Heart right ventricle (tissue), 16 donors: ENCODE measurements around the gene GRID1. TPM values are rescaled to one million over a fixed set of nuclear protein-coding genes. Genes with fewer than 3 reads are reported as not detected.

Experiments used
- ATAC-seq, 8 donors: fragments of 200-7000 bp; cut with Tn5 transposase; one replicate each; pipeline ENCODE4 v1.9.1; 2020; ENCODE audit warnings: mild to moderate bottlenecking in 8 of 8, moderate library complexity in 8 of 8, moderate number of reproducible peaks in 1 of 8
- DNase-seq, 2 donors: peaks; one replicate each; pipeline ENCODE4 v3.0.0-alpha.2; 2020
- H3K27ac ChIP-seq, 10 donors: fragments of 200-600 bp; sonication (generic) in 2 of 10; one replicate each; pipeline versions ENCODE4 v1.5.0 to v1.8.0; 2020 to 2022; ENCODE audit warnings: mild to moderate bottlenecking in 3 of 10
- H3K27me3 ChIP-seq, 7 donors: fragments of 200-600 bp; one replicate each; pipeline ENCODE4 v1.8.0; 2021 to 2022; ENCODE audit warnings: mild to moderate bottlenecking in 2 of 7
- H3K36me3 ChIP-seq, 9 donors: fragments of 200-600 bp; sonication (generic) in 1 of 9; one replicate each; pipeline versions ENCODE4 v1.5.0 to v1.8.0; 2020 to 2022; ENCODE audit warnings: mild to moderate bottlenecking in 2 of 9
- H3K4me1 ChIP-seq, 9 donors: fragments of 200-600 bp; sonication (generic) in 1 of 9; one replicate each; pipeline versions ENCODE4 v1.5.0 to v1.8.0; 2020 to 2022; ENCODE audit warnings: mild to moderate bottlenecking in 4 of 9
- H3K4me3 ChIP-seq, 10 donors: fragments of 200-600 bp; sonication (generic) in 2 of 10; one replicate each; pipeline versions ENCODE4 v1.5.0 to v1.8.0; 2020 to 2022; ENCODE audit warnings: mild to moderate bottlenecking in 7 of 10, moderate library complexity in 2 of 10
- H3K9me3 ChIP-seq, 11 donors: fragments of 200-600 bp in 10 of 11; sonication (generic) in 2 of 11; one replicate each; pipeline versions ENCODE4 v1.5.0 to v1.8.0; 2013 to 2022; ENCODE audit warnings: mild to moderate bottlenecking in 2 of 11, control low read depth in 1 of 11, moderate library complexity in 1 of 11
- WGBS, 2 donors: extraction: QIAGEN DNeasy Blood & Tissue Kit; methylation state at CpG; one replicate each; pipeline ENCODE4 v1.1.7; 2013; ENCODE audit warnings: inconsistent platforms in 1 of 2; 5-methylcytosine and 5-hydroxymethylcytosine counted together
- intact Hi-C, 10 donors: fragments of 100-400 bp; cut with DNase I; formaldehyde crosslinking; loops; one replicate each; pipeline versions ENCODE4 v1.11.1 to v1.14.2; 2022
- polyA plus RNA-seq, 2 donors: library from polyadenylated mRNA; stranded (reverse); fragments of 200-250 nt; gene quantifications; one replicate each; pipeline ENCODE4 v1.2.3, GENCODE V29; 2013
- total RNA-seq, 10 donors: library from RNA; stranded (reverse); fragmentation: NEBNext Ultra II Directional in 3 of 10; extraction: Animal tissue kit (Norgen Biotek cat#: 25700) in 3 of 10; gene quantifications; one replicate each; pipeline versions ENCODE4 v1.2.1 to v1.2.4, GENCODE V29; 2021 to 2023
- TF ChIP-seq, protein P1 (sequence below), 9 donors: fragments of 200-600 bp; sonication (generic) in 2 of 9; IDR thresholded peaks; one replicate each; pipeline versions ENCODE4 v1.5.0 to v1.8.0; 2021 to 2022; ENCODE audit warnings: antibody characterized with exemption in 9 of 9, mild to moderate bottlenecking in 5 of 9, moderate library complexity in 1 of 9
- donor health status: Arrhythmogenic right ventricular cardiomyopathy.
- donor health status: ischemic (EF 13 %, LVEDD 7.1; RV severe dilation, severe dysfunction).
- donor health status: healthy with polysubstance abuse.
- donor health status: DM: no; HTN: yes; CAD: no.
- donor health status: DM: no; HTN: no; CAD: no.
- donor health status: ischemic (EF 25% LVEDD 6.9; RV normal size, moderate dysfunction).
- donor health status: ischemic (EF 25% LVEDD 5.7; RV mildly dilated, moderate dysfunction).
- donor health status: healthy.
- donor health status: DM: yes; HTN: yes; CAD: no.
- donor health status: Ischemic cardiomyopathy.
- donor health status: ischemic (EF 35%, LVEDD 5.7; RV mildly dilated, moderate dysfunction).
- donor health status: nonischemic (EF 11% LVEDD 7.7; RV severe dilation, severe dysfunction).
- donor health status: DM: yes; HTN: yes; CAD: no.
- donor health status: PGD.
- donor health status: ischemic (EF 29% LVEDD 5.4; RV normal size, mild dysfunction).
- donor health status: nonischemic (EF 23%, LVEDD 6.1; RV moderate dilation, normal function).

GRID1 gene
- total and polyA plus RNA-seq, 12 donors = 0.44 to 3.4 (median 1.5) TPM

- H3K4me1 ChIP-seq = peaks cover 0 to 58% (median 32%) of the 10 kb centered on the region in 9 donors
- DNase-seq (no peak), ATAC-seq (peak in 1 of 8 donors; percentile 6)
- no peak overlapping the region for H3K4me3 ChIP-seq
- H3K36me3 ChIP-seq = no peaks in the 10 kb centered on the region
- H3K27me3 ChIP-seq = peaks cover 7 to 59% (median 47%) of the 10 kb centered on the region in 7 donors
- TF ChIP-seq, protein P1, sequence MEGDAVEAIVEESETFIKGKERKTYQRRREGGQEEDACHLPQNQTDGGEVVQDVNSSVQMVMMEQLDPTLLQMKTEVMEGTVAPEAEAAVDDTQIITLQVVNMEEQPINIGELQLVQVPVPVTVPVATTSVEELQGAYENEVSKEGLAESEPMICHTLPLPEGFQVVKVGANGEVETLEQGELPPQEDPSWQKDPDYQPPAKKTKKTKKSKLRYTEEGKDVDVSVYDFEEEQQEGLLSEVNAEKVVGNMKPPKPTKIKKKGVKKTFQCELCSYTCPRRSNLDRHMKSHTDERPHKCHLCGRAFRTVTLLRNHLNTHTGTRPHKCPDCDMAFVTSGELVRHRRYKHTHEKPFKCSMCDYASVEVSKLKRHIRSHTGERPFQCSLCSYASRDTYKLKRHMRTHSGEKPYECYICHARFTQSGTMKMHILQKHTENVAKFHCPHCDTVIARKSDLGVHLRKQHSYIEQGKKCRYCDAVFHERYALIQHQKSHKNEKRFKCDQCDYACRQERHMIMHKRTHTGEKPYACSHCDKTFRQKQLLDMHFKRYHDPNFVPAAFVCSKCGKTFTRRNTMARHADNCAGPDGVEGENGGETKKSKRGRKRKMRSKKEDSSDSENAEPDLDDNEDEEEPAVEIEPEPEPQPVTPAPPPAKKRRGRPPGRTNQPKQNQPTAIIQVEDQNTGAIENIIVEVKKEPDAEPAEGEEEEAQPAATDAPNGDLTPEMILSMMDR (IDR thresholded peaks at IDR 0.05) = no peak
- intact Hi-C loops = loop anchor here in 6 of 10 donors (5.0 to 10.0 kb wide), 7 partner anchors 100 to 818 kb away; no protein-coding TSS in a partner anchor
- H3K27ac ChIP-seq = no peak overlapping the region
- 48 to 56% methylated on average over 15 of the region's 15 CpGs for WGBS, 2 donors
- H3K9me3 ChIP-seq = no peaks in the 10 kb centered on the region
Measured at GRCh38 chr10:86362586-86363183, 3.9 kb downstream of the GRID1 start.

DNA sequence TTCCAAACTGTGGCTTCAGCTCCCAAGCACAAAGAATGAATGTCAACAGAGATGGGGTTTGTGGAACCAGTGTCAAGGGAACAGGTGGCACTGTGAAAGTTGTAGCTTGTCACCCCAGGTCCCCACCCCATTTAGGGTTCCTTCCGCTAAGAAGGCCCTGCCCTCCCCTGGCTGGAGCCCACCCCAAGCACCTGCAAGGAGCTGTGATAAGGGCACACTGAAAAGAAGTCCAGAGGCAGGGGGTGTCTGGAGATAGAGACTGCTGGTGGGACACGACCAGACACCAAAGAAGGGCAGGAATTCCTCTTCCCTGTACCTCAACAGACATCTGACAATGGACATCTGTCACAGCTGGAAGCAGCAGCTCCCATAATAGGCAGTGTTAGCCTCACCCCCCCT lies 4.5 kb downstream of the GRID1 start:
- no peak for DNase-seq
- Histone ChIP-seq H3K27ac (peak overlapping the region in 1 of 10 donors; percentile 46), H3K4me1 (peaks cover 0 to 58% (median 30%) of the 10 kb centered on the region in 9 donors), H3K27me3 (peaks cover 4 to 54% (median 41%) of the 10 kb centered on the region in 7 donors), H3K9me3 (no peaks in the 10 kb centered on the region), H3K36me3 (no peaks in the 10 kb centered on the region), H3K4me3 (no peak overlapping the region)
- ATAC-seq = no peak
- TF ChIP-seq, protein P1 (IDR thresholded peaks at IDR 0.05) = no peak
- 66 to 77% methylated on average over 2 of the region's 2 CpGs for WGBS, 2 donors
- intact Hi-C loops = loop anchor here in 6 of 10 donors (5.0 to 10.0 kb wide), 7 partner anchors 100 to 817 kb away; no protein-coding TSS in a partner anchor

- Histone ChIP-seq H3K9me3 (no peaks in the 10 kb centered on the region), H3K27ac (peak overlapping the region in 6 of 10 donors; percentile 5 to 53 (median 42)), H3K4me1 (peaks cover 0 to 61% (median 25%) of the 10 kb centered on the region in 9 donors), H3K36me3 (no peaks in the 10 kb centered on the region), H3K4me3 (no peak overlapping the region), H3K27me3 (peaks cover 0 to 47% (median 36%) of the 10 kb centered on the region in 7 donors)
- TF ChIP-seq, protein P1 (IDR thresholded peaks at IDR 0.05) = no peak
- ATAC-seq (peak; percentile 36 to 83 (median 67)), DNase-seq (peak in 1 of 2 donors; percentile 38)
- 87% methylated on average over 5 of the region's 5 CpGs for WGBS, 2 donors
- intact Hi-C loops = loop anchor here in 6 of 10 donors (5.0 to 10.0 kb wide), 7 partner anchors 99 to 817 kb away; no protein-coding TSS in a partner anchor
Measured at GRCh38 chr10:86361156-86362128, 5.2 kb downstream of the GRID1 start.

- intact Hi-C loops = loop anchor here in 6 of 10 donors (5.0 to 10.0 kb wide), 7 partner anchors 98 to 816 kb away; no protein-coding TSS in a partner anchor
- ATAC-seq (no peak), DNase-seq (no peak)
- no peak overlapping the region for H3K4me3 ChIP-seq
- H3K27ac ChIP-seq = peak overlapping the region in 5 of 10 donors; percentile 6 to 53 (median 23)
- no peaks in the 10 kb centered on the region for H3K36me3 ChIP-seq
- H3K27me3 ChIP-seq = peaks cover 0 to 41% (median 30%) of the 10 kb centered on the region in 7 donors
- peaks cover 0 to 67% (median 25%) of the 10 kb centered on the region in 9 donors for H3K4me1 ChIP-seq
- H3K9me3 ChIP-seq = no peaks in the 10 kb centered on the region
- TF ChIP-seq, protein P1 (IDR thresholded peaks at IDR 0.05) = no peak
- 67 to 68% methylated on average over 5 of the region's 5 CpGs for WGBS, 2 donors
Measured at GRCh38 chr10:86360657-86361056, 5.9 kb downstream of the GRID1 start.
